Head of caudate nucleus (tissue), 42 donors: ENCODE results near the gene FAM131C.

Experiments
- DNase-seq, 42 donors: peaks; one replicate each; pipeline versions ENCODE4 v3.0.0 to v3.0.0-alpha.2; 2020 to 2021; ENCODE audit warnings: mixed read lengths in 7 of 42
- intact Hi-C: fragments of 100-400 bp; cut with DNase I; formaldehyde crosslinking; loops from one replicate; pipeline ENCODE4 v1.15.0; 2022

Gene FAM131C

DNA sequence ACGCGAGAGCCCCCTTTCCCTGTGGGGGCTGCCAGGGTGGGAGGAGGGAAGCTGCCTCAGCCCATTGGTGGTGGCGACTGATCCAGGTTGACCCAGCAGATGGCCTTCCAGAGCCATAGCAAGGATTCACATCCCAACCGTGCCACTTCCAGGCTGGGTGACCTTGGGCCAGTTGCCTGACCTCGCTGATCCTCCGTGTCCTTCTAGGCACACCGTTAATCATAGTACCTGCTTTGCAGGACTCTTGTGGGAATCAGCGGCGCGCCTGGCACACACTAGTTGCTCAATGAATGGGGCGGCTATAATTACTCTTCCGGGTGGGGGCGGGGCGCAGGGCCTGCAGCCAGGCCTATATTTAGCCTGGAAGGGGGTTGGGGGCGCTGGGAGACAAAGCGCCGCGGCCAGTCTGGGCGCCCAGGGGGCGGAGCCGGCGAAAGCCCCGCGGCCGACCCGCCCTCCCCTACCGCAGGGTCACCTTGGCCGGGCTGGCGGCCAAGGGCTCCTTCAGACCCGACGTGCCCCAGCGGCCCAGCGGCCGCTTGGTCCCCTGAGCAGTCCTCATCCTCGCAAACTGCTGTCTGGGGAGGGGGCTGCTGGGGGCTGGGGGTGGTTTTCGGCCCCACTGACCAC lies 60.7 kb downstream of the FAM131C start:
- peak in 5 of 42 donors; percentile 10 to 46 (median 15) for DNase-seq
- intact Hi-C loops = no loop called here

DNA sequence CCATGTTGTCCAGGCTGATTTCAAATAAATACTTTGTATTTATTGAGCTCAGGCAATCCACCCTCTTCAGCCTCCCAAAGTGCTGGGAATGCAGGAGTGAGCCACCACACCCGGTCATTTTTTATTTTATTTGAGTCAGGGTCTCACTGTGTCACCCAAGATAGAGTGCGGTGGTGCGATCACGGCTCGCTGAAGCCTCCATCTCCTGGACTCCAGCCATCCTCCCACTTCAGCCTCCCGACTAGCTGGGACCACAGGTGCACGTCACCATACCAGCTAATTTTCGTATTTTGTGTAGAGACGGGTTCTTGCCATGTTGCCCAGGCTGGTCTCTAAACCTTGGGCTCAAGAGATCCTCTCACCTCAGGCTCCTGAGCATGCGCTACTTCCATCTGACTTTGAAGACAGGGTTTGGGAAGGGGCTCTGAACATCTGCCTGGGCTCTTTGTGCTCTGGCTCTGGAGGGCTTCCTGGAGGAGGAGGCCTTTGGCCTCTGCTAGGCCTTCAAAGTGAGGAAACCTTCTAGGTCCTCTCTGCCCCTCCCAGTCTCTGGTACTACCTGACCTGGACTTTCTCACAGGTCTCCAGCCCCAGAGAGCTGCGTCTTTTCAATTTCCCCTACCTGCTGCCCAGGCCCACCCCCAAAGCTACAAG lies 61.4 kb downstream of the FAM131C start:
- intact Hi-C loops = no loop called here

DNA sequence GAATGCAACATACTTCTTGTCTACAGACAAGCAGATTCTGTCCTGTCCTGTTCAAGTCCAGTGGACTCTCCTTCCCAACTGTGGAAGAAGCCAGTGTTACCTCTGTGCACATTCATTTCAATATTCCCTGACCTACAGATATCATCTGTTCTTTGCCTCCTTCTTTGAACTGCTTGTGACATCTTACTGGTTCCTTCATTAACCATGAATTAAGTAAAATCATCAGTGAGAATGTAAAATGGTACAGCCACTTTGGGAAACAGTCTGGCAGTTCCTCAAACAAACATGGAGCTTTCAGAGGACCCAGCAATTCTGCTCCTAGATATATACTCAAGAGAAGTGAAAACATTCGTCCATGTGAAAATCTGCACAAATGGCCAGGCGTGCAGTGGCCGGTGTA lies 62.6 kb downstream of the FAM131C start:
- no peak for DNase-seq
- intact Hi-C loops = no loop called here

More for the DNA sequence above, 61.4 kb downstream of the FAM131C start:
- no peak for DNase-seq

DNA sequence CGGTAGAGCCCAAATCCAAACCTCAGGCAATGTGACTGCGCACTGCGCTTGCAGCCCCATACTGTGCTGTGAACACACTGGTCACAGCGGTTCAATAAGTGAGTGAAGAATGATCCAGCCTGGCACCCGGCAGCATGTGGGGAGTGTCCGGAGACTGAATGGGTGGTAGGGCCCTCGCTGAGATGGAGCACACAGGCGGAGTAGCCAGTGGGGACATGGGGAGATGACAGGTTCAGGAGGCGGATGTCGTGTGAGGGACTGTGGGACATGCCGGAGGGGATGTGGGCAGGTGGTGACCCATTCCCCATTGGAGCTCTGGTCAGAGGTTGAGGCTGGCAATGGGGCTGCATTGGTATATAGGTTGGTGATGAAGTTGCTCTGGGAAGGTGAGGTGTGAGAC lies 63.8 kb downstream of the FAM131C start:
- DNase-seq = no peak
- intact Hi-C loops = loop anchor here (2.0 kb wide), 1 partner anchor 47 kb away; no protein-coding TSS in a partner anchor

DNA sequence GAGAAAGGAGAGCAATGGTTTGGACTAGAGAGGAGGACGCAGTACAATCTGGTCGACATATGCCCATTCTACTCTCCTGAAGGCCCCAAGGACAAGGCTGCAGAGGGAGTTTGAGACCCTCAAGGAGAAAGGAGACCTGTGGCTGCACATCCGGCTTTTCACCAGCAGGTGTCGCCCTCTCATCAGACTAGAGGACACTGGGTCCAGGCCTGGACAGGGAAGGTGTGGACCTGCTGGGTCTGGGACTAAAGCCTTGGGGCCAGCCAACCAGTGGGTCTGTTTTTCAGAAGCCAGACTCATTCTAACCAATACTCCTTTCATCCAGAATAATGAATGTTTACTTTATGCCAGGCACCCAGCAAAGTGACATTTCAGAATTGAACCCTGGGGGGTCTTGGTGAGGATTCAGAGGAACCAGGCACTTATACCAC lies 64.4 kb downstream of the FAM131C start:
- DNase-seq = peak in 41 of 42 donors; percentile 65 to 93 (median 82)
- intact Hi-C loops = loop anchor here (2.0 kb wide), 1 partner anchor 48 kb away; no protein-coding TSS in a partner anchor
